COLO668 (cell line): ENCODE measurements around the gene MIOS.
"Not testable (repeated sequence)": the region's sequence is repeated elsewhere in the genome, so short reads cannot be mapped to it uniquely, and the experiment has no call there.

ENCODE experiments used
- DNase-seq: peaks from one replicate; lab custom pipeline; 2025; ENCODE audit not compliant: unreplicated experiment; lab: John Stamatoyannopoulos, UW

The MIOS gene

GRCh38 chr7:7640221-7641128, 73.8 kb downstream of the MIOS start, which contains the start of gene UMAD1:
Gene UMAD1, plus strand, starts transcription at chr7:7640752. Its CDS starts 32,620 bp downstream, at chr7:7673372.
- peak; percentile 100 for DNase-seq

DNA sequence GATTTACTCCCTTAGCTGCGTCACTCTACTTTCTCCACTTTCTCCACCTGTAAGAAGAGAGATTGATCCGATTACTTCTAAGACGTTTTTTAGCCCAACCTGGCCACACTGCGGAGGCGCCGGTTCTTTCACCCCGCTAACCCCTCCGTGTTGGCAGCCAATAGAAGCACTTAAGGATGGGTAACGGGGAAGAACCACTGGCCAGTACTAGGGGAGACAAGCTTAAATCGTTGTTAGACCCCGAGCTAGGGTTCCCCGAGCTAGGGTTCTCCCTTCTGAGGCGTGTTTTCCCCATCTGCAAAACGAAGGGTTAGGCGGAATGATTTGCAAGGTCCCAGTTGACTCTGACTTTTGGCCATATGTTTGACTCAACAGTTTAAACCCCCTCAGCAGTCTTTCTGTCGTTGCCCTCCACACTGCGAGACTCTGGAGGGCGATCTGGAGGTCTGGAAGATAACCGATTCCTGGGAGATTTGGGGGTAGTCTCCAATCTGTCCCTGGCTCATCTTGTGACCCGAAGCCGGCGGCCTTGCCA, 74.5 kb downstream of the MIOS start:
- peak; percentile 54 for DNase-seq

DNA sequence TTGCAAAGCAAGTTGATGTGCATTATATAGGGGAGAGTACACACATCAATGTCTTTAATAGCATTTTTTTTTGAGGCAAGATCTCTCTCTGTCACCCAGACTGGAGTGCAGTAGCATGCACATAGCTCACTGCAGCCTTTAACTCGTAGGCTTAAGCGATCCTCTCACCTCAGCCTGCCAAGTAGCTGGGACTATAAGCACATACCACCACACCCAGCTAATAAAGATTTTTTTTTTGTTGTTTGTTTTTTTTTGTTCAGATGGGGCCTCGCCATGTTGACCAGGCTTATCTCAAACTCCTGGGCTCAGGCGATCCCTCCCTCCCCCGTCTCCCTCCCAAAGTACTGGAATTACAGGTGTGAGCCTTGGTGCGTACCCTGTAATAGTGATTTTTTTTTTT, 75.4 kb downstream of the MIOS start:
- no peak for DNase-seq

DNA sequence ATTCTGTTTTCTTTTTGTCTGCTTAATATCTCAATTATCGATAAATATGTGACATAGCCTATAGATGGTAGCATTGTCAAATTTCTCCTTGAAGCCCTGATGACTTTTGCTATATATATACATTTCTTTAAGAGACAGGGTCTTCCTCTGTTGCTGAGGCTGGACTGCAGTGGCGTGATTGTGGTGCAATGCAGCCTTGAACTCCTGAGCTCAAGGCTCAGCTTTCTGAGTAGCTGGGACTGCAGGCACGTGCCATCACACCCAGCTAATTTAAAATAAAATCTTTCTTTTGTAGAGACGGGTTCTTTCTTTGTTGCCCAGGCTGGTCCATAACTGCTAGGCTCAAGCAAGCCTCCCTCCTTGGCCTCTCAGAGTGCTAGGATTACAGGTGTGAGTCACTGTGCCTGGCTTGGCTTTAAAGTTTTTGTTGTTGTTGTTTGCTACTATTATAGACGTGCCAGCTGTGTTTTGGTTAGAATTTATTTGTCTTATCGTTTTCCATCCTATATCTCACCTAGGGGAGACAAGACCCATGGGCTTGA, 80.9 kb downstream of the MIOS start:
- no peak for DNase-seq

GRCh38 chr7:7650682-7651206, 84.1 kb downstream of the MIOS start:
- DNase-seq, result no peak

GRCh38 chr7:7651479-7651878, 84.8 kb downstream of the MIOS start:
- no peak for DNase-seq

DNA sequence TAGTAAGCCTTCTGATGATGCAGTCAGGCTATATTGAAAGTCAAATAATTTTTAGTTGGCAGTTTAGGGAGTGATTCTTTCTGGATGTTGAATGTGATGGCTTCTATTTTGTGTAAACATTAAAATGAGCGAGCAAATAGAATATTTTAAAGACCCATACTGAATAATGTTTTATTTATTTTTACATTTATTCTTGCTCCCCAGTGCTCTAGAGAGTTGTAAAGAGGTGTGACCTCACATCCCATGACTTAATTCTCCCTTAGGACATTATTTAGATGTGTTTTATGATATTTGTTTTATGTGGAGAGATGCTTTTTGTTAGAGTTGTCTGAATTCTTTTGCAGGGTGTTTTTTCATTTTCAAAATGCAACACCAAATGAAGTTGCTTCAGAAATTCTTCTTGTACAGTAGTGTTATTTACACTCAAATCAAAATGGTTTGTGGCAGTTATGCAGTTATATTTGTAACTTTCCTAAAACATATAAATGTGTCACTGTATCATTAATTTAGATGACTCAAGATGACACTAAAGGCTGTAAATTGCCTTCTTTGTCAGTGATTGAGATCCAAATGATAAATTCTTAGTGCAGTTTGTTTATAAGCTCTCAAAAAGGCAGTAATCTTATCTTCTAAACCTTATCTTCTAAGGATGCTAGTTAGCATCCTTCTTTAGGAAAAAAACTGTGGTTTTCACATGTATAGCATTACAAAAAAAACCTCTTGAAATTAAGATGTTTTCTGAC, 86.3 kb downstream of the MIOS start:
- DNase-seq, result no peak

DNA sequence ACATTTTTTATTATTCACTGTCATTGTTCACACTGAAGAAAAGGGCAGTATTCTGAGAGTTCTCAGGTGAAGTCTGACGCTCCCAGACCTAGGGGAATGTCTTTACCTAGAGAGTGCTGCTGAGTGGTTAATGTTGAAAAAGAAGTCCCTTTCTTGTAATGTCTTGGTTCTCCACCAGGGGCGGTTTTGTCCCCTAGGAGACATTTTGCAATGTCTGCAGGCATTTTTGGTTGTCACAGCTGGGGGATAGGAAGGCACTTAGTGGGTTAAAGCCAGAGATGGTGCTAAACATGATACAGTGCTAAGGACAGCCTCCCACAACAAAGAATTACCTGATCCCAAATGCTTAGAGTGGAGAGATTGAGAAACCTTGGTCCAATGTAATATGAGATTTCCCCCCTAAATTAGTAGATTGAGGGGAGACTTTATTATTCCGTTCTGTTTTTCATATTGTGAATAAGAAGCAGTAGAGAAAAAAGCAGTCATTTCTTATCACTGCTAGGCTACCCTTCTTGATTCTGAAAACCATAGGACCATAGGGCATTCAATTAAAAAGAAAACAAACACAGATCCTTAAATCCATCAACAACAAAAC, 87.0 kb downstream of the MIOS start:
- DNase-seq, result peak; percentile 31

DNA sequence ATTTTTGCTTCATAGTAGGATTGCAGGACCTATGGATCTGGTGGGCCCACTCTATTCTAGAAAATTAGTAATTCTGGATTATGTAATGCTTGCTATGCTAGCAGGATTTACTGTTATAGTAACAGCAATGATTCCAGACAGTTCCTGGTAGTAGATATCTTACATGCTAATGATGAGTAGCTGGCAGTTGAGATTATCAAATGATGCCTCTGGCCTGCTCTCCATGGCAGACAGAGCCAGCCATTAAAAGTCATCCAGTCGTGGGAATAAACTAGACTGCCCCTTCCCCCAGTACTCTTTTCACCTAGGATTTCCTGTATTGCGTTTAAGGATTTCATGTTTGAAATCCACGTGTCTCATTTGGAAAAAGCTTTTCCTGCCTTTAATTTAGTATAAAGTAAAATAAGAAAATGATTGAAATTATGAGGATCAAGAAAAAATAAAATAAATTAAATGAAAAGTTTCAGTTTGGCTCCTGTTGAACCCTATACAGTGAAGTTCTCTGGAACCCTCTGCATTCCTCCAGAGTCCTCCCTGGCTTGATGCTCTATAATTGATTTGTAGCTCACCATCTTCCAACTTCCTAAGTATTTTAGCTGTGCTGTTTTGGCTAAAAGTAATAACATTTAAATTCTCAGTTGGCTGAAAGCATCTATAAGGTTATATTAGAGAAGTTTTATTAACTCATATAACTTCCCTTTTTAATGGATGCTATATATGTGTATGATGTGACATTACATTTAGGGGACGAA, 88.5 kb downstream of the MIOS start:
- no peak for DNase-seq

GRCh38 chr7:7656459-7656858, 89.8 kb downstream of the MIOS start:
- DNase-seq, result not testable (repeated sequence)
